GM12801 (cell line): Measurements from ENCODE around the gene BOLL.

Experiments used
- CTCF ChIP-seq: IDR thresholded peaks from one replicate; pipeline ENCODE4 v1.5.1; 2011; ENCODE audit warnings: control low read depth; ENCODE audit not compliant: insufficient read length; ENCODE audit errors: extremely low read depth

The BOLL gene

GRCh38 chr2:197782126-197782525, 3.0 kb downstream of the BOLL start:
- no peak for TF ChIP-seq CTCF

GRCh38 chr2:197779261-197779660, 5.9 kb downstream of the BOLL start:
- TF ChIP-seq CTCF: no peak

- no peak for TF ChIP-seq CTCF
Measured at GRCh38 chr2:197777823-197778407, 7.2 kb downstream of the BOLL start.

GRCh38 chr2:197760293-197760657, 24.8 kb downstream of the BOLL start:
- no peak for TF ChIP-seq CTCF

- TF ChIP-seq CTCF: no peak
Measured at GRCh38 chr2:197759625-197760292, 25.4 kb downstream of the BOLL start.

- TF ChIP-seq CTCF: no peak
Measured at GRCh38 chr2:197759013-197759412, 26.1 kb downstream of the BOLL start.

- no peak for TF ChIP-seq CTCF
Measured at GRCh38 chr2:197740200-197740599, 44.9 kb downstream of the BOLL start.

GRCh38 chr2:197727011-197727410, 58.1 kb downstream of the BOLL start:
- TF ChIP-seq CTCF: no peak
